SK-N-MC (cell line): ENCODE data around the gene F3.

Experiments used
- EZH2 ChIP-seq: fragments of 200-600 bp; sonication (generic); IDR thresholded peaks from one replicate; pipeline ENCODE4 v1.6.1; 2017; ENCODE audit warnings: antibody characterized with exemption
- POLR2AphosphoS5 ChIP-seq: IDR thresholded peaks from 2 replicates; pipeline ENCODE4 v1.6.1; 2012; ENCODE audit warnings: mild to moderate bottlenecking, low read depth, low read length, borderline replicate concordance

DNA sequence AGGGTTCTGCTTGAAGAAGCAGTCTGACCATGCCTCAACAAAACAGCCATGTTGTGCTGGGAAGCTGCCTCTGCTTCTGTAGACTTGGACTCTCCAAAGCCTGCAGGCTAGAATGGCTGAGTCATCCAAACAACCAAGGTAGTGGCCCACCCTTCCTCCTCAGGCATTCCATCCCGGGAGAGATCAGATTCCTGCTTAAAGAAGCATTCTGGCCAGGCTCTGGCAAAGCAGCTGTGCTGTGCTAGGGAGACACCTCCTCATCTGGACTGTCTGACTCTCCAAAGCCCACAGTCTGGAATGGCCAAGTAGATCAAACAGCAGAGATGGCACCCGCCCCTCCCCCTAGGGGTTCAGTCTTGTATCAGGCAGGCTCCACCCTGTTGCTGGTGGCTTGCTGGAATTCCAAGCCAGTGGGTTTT, 38.3 kb upstream of the F3 start:
- TF ChIP-seq POLR2AphosphoS5 (no peak), EZH2 (no peak)
